ENCODE data around the gene C5orf46. TPM values are rescaled to one million over a fixed set of nuclear protein-coding genes. Genes with fewer than 3 reads are reported as not detected.

C5orf46 gene
- polyA plus RNA-seq, 1 of the 3 experiments (the other 2 are of a cell fraction), result 4.1 TPM

- TF ChIP-seq CHD2 (IDR thresholded peaks at IDR 0.05; ENCODE audit: low read length, partially characterized antibody) (no peak), MAX (IDR thresholded peaks at IDR 0.05; ENCODE audit: low read depth) (no peak), YY1 (IDR thresholded peaks at IDR 0.05; ENCODE audit: low read depth) (no peak), REST (IDR thresholded peaks at IDR 0.05; ENCODE audit: low read depth, low read length) (no peak), EP300 (IDR thresholded peaks at IDR 0.05; ENCODE audit: borderline replicate concordance in 1 of 2, low read depth in 1 of 2, low read length in 1 of 2) (no peak), USF1 (IDR thresholded peaks at IDR 0.05; ENCODE audit: borderline replicate concordance, low read depth) (no peak)
Observed at GRCh38 chr5:147918101-147918685, 11.9 kb upstream of the C5orf46 start (continued).

- no peaks in the 10 kb centered on the region for H3K9me2 ChIP-seq
- H4K20me1 ChIP-seq (ENCODE audit: insufficient read depth), result no peaks in the 10 kb centered on the region
- H3K9ac ChIP-seq, result no peak overlapping the region
- POLR2A ChIA-PET, result no interaction called here
- no peaks in the 10 kb centered on the region for H3K36me3 ChIP-seq (replicated peaks in 1 of 2; ENCODE audit: control insufficient read depth in 1 of 2, insufficient read depth in 2 of 2, low read length in 1 of 2)
- H3K4me3 ChIP-seq (ENCODE audit: low read depth in 2 of 2, low read length in 1 of 2), result no peak overlapping the region
- DNase-seq, result no peak
- H3F3A ChIP-seq (replicated peaks; ENCODE audit: insufficient read depth), result peaks cover 3% of the 10 kb centered on the region
- H3K4me2 ChIP-seq, result no peak overlapping the region
- WGBS (ENCODE audit: low lambda C conversion rate), result 62% methylated on average over 3 of the region's 3 CpGs
- no peaks in the 10 kb centered on the region for H3K9me3 ChIP-seq
- TF ChIP-seq CHD2 (IDR thresholded peaks at IDR 0.05; ENCODE audit: low read length, partially characterized antibody) (no peak), NRF1 (IDR thresholded peaks at IDR 0.05; ENCODE audit: low read depth, low read length) (no peak), SMC3 (IDR thresholded peaks at IDR 0.05; ENCODE audit: low read depth, low read length) (no peak), SIN3A (IDR thresholded peaks at IDR 0.05; ENCODE audit: borderline replicate concordance, low read depth, low read length) (no peak), TAF1 (IDR thresholded peaks at IDR 0.05; ENCODE audit: borderline replicate concordance, low read depth, low read length) (no peak), GABPA (IDR thresholded peaks at IDR 0.05; ENCODE audit: low read depth) (no peak), TEAD4 (IDR thresholded peaks at IDR 0.05; ENCODE audit: borderline replicate concordance, insufficient read depth) (no peak), TCF12 (IDR thresholded peaks at IDR 0.05) (no peak), CTCF (IDR thresholded peaks at IDR 0.05) (no peak), YY1 (IDR thresholded peaks at IDR 0.05; ENCODE audit: low read depth) (no peak), REST (IDR thresholded peaks at IDR 0.05; ENCODE audit: low read depth, low read length) (no peak), ZBTB33 (IDR thresholded peaks at IDR 0.05; ENCODE audit: borderline replicate concordance, low read depth) (no peak), EP300 (IDR thresholded peaks at IDR 0.05; ENCODE audit: borderline replicate concordance in 1 of 2, low read depth in 1 of 2, low read length in 1 of 2) (no peak)
- no peaks in the 10 kb centered on the region for H3K79me2 ChIP-seq (ENCODE audit: insufficient read depth)
- CTCF ChIA-PET, result no interaction called here
- no peaks in the 10 kb centered on the region for H3K4me1 ChIP-seq (ENCODE audit: control insufficient read depth in 1 of 2, insufficient read depth in 2 of 2, low read depth in 1 of 2, low read length in 1 of 2)
- no peak overlapping the region for H2AFZ ChIP-seq (ENCODE audit: low read depth)
- H3K27ac ChIP-seq (ENCODE audit: low read depth in 2 of 2, low read length in 1 of 2), result no peak overlapping the region
- H3K27me3 ChIP-seq (ENCODE audit: insufficient read depth), result no peaks in the 10 kb centered on the region
Observed at GRCh38 chr5:147913786-147914185, 7.4 kb upstream of the C5orf46 start.
